AG04450 (cell line): Measurements from ENCODE around the gene EIF2S2. TPM values are rescaled to one million over a fixed set of nuclear protein-coding genes. Genes with fewer than 3 reads are reported as not detected.

Experiments used
- CTCF ChIA-PET: fragments of 300-600, 350-600 bp; formaldehyde crosslinking; extraction: SDS; loops from one replicate; lab custom pipeline; 2022; ENCODE audit warnings: antibody characterized with exemption, inconsistent platforms; lab: Charles Lee
- POLR2A ChIA-PET: fragments of 350-600 bp; formaldehyde crosslinking; extraction: SDS; loops from one replicate; lab custom pipeline; 2021; ENCODE audit warnings: antibody characterized with exemption, inconsistent platforms; lab: Yijun Ruan, JAX
- DNase-seq: peaks from one replicate; pipeline ENCODE4 v3.0.0-alpha.2; 2011; ENCODE audit warnings: low read depth, low spot score
- H3K27ac ChIP-seq: one replicate; pipeline ENCODE4 v1.5.1; 2012; ENCODE audit warnings: low read depth, low read length, control low read depth
- H3K27me3 ChIP-seq: one replicate; pipeline ENCODE4 v1.6.0; 2012; ENCODE audit warnings: low read length; ENCODE audit not compliant: control insufficient read depth, insufficient read depth
- H3K4me3 ChIP-seq: 2 replicates; pipeline ENCODE4 v1.5.1; 2011; ENCODE audit warnings: mild to moderate bottlenecking, low read depth, low read length, control low read depth
- H3K9me3 ChIP-seq: 2 replicates; pipeline ENCODE4 v1.5.1; 2012; ENCODE audit warnings: low read length; ENCODE audit not compliant: control insufficient read depth, insufficient read depth
- CTCF ChIP-seq: IDR thresholded peaks from 2 replicates; pipeline ENCODE4 v1.5.1; 2011; ENCODE audit warnings: low read depth, low read length, control low read depth, inconsistent platforms
- polyA plus RNA-seq: library from polyadenylated mRNA; depleted of rRNA; stranded (reverse); fragments of >200 nt; gene quantifications from 2 replicates; pipeline ENCODE4 v1.2.3, GENCODE V29; 2011

Gene EIF2S2
- polyA plus RNA-seq, 1 experiment: 161 TPM

GRCh38 chr20:34131491-34131890, 19.4 kb upstream of the EIF2S2 start:
- POLR2A ChIA-PET: no interaction called here
- H3K27ac ChIP-seq: no peak overlapping the region
- peaks cover 5% of the 10 kb centered on the region for H3K27me3 ChIP-seq
- TF ChIP-seq CTCF: no peak
- H3K9me3 ChIP-seq: no peaks in the 10 kb centered on the region
- DNase-seq: no peak
- CTCF ChIA-PET: interaction anchor here (1.8 kb wide), 1 partner anchor 19 kb away, joined by 8 read pairs; the partner anchor contains the start of gene EIF2S2
- H3K4me3 ChIP-seq: no peak overlapping the region

GRCh38 chr20:34129518-34130162, 17.6 kb upstream of the EIF2S2 start:
- no peaks in the 10 kb centered on the region for H3K9me3 ChIP-seq
- no peak overlapping the region for H3K27ac ChIP-seq
- DNase-seq: peak; percentile 52
- POLR2A ChIA-PET: interaction anchor here (1.0 kb wide), 1 partner anchor 337 kb away, joined by 11 read pairs; no protein-coding TSS in a partner anchor
- TF ChIP-seq CTCF: peak; percentile 82
- no peak overlapping the region for H3K4me3 ChIP-seq
- peaks cover 5% of the 10 kb centered on the region for H3K27me3 ChIP-seq
- CTCF ChIA-PET: interaction anchor here (0.5 to 2.0 kb wide), 12 partner anchors 9 to 536 kb away, joined by 3 to 12 read pairs (median 4); partner anchors contain the start of gene EIF2S2

DNA sequence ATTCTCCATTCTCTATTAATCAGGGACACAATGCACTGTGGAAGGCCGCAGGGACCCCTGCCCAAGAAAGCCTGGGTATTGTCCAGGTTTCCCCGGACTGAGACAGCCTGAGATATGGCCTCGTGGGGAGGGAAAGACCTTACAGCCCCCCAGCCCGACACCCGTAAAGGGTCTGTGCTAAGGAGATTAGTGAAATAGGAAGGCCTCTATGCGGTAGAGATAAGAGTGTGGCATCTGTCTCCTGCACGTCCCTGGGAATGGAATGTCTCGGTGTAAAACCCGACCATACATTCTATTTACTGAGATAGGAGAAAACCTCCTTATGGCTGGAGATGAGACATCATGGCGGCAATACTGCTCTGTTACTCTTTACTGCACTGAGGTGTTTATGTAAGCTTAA, 15.7 kb upstream of the EIF2S2 start:
- no peak for TF ChIP-seq CTCF
- Histone ChIP-seq H3K27ac (no peak overlapping the region), H3K27me3 (no peaks in the 10 kb centered on the region), H3K4me3 (no peak overlapping the region), H3K9me3 (no peaks in the 10 kb centered on the region)
- ChIA-PET POLR2A (no interaction called here), CTCF (interaction anchor here (1.2 kb wide), 1 partner anchor 325 kb away, joined by 3 read pairs; no protein-coding TSS in a partner anchor)
- DNase-seq: no peak

DNA sequence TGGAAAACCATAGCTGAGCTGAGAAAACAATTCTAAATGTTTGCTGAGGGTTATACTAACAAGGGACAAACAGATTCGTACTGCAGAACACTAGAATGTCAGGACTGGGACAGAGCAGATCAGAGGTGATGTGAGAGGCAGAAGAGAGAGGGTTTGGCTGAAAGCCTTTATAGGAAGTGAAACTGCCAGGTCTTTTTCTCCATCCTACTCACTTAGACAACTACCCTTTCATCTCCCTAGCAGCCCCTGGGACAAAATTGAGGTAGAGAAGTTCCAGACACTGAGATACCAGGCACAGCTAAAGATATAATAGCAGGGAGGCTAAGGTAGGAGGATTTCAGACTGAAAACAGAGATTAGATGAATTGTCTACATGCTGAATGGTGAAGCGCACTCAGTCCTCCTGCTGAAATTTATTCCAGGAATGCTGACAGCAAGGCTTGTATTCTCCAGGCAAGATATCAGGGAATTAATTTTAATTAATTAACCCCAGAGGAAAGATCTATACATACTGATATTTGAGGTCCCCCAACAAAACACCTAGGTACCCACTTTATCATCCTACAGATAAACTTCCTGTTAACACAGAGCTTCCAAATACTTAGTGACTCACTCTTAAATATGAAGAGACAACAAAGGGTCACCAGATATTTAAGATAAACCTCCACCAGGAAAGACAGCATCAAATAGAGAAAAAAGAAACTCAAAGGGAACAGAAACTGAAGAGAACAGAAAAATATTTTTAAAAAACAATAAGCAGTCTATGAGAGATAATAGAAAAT, 12.6 kb upstream of the EIF2S2 start:
- peaks cover 7% of the 10 kb centered on the region for H3K27me3 ChIP-seq
- ChIA-PET POLR2A (interaction anchor here (0.5 kb wide), 1 partner anchor 262 kb away, joined by 3 read pairs; no protein-coding TSS in a partner anchor), CTCF (no interaction called here)
- DNase-seq: no peak
- no peak for TF ChIP-seq CTCF
- no peaks in the 10 kb centered on the region for H3K9me3 ChIP-seq
- H3K4me3 ChIP-seq: no peak overlapping the region
- H3K27ac ChIP-seq: no peak overlapping the region
